Activated CD8-positive, alpha-beta memory T cell treated with anti-CD3 and anti-CD28 coated beads for 1 hour (primary cell): ENCODE measurements around the gene BBS1.
A peak's percentile ranks its signal among the peaks of the same experiment; 100 is the strongest.
"Not testable (repeated sequence)": the region's sequence is repeated elsewhere in the genome, so short reads cannot be mapped to it uniquely, and the experiment has no call there.

ENCODE experiments used
- DNase-seq, 2 donors: peaks; one replicate each; pipeline ENCODE4 v3.0.0-alpha.2; 2020; ENCODE audit warnings: low read depth in 1 of 2; ENCODE audit errors: extremely low read depth in 1 of 2

The BBS1 gene

GRCh38 chr11:66569076-66569475 lies 58.6 kb downstream of the BBS1 start:
- DNase-seq, result no peak

DNA sequence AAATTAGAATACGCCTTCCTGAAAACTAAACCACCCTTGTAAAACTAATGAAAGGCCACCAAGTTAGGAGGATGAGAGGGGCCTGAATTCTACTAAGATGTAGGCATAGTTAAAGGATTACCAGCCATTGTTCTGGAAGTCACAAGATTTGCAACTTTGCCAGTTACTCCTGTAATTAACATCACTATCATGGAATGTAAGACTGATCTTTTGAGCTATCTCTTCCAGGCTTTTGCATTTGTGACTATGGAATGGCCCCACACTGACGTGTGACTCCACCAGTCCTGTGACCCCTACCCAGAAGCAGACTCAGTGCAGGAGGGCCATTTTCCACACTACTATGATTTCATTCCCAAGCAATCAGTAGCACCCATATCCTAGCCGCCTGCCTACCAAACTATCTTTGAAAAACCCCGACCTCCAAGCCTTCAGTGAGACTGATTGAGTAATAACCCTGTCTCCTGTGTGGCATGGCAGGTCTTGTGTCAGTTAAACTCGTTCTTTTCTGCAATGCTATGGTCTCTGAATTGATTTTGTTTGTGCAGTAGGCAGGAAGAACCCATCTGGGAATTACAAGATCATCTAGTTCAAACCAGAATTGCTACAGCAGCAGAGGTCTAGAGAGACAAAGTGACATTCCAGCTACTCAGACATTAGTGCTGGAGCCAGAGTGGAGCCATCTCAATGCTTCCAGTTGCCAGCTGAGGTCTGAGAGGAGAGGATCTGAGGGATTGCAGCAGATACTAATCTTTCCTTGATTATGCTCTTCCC lies 59.8 kb downstream of the BBS1 start:
- no peak for DNase-seq

GRCh38 chr11:66570850-66571180 lies 60.4 kb downstream of the BBS1 start:
- no peak for DNase-seq

DNA sequence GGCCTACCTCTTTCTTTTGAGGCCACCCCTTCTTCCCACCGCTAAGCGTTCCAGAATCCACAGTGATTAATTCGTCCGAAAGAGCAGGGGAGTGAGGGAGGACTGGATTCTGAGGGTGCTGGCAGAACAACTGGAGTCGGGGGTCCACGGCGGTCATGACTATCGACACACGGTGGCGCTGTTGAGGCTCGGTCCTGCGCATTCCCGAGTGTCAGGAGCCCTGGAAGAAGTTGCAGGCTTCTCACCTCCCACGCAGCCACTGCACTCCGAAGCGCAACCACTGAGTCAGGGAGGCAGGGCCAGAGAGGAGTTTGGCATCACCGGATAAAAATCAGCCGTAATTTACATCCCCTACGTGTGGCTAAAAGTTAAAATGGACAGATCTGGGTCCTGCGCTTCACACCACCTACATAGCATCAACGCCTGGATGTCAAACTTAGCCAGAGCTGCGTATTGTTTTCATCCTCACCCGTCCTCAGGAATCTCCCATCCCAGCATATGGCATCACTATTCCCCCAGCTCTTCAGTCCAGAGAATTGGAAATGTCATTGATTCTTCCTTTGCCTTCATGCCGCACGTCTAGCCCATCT lies 68.7 kb downstream of the BBS1 start:
- DNase-seq, result peak; percentile 63 to 71

- no peak for DNase-seq
Measured at GRCh38 chr11:66580803-66581202, 70.4 kb downstream of the BBS1 start.

DNA sequence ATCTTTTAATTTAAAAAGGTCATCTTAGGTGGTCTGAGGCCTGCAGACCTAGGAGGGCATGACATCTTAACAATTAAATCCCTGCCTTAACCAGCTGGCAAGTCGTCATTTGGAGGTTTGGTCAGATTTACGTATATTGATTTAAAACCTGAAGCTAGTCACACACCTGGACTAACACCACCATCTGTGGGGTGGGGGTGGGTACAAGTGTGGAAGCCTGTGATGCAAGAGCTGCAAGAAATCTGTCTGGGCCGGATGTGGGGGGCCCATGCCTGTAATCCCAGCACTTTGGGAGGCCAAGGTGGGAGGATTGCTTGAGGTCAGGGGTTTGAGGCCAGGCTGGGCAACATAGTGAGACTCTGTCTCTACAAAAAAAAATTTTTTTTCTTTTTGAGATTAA lies 70.8 kb downstream of the BBS1 start:
- no peak for DNase-seq

GRCh38 chr11:66582565-66583147 lies 72.2 kb downstream of the BBS1 start:
- not testable (repeated sequence) for DNase-seq
